ENCODE data around the gene MOG. TPM values are rescaled to one million over a fixed set of nuclear protein-coding genes. Genes with fewer than 3 reads are reported as not detected.

Gene MOG
- polyA plus RNA-seq, 1 of the 3 experiments (the other 2 are of a cell fraction) = not detected

- TF ChIP-seq NRF1 (IDR thresholded peaks at IDR 0.05; ENCODE audit: low read depth, low read length) (no peak), RFX5 (IDR thresholded peaks at IDR 0.05; ENCODE audit: low read length) (no peak)
- TF ChIP-seq, protein P1, sequence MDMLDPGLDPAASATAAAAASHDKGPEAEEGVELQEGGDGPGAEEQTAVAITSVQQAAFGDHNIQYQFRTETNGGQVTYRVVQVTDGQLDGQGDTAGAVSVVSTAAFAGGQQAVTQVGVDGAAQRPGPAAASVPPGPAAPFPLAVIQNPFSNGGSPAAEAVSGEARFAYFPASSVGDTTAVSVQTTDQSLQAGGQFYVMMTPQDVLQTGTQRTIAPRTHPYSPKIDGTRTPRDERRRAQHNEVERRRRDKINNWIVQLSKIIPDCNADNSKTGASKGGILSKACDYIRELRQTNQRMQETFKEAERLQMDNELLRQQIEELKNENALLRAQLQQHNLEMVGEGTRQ (IDR thresholded peaks at IDR 0.05; ENCODE audit: borderline replicate concordance, low read depth, low read length) = no peak
These were observed 23.9 kb upstream of the MOG start, which contains the start of gene GABBR1 (continued) for GRCh38 chr6:29632789-29633533.

DNA sequence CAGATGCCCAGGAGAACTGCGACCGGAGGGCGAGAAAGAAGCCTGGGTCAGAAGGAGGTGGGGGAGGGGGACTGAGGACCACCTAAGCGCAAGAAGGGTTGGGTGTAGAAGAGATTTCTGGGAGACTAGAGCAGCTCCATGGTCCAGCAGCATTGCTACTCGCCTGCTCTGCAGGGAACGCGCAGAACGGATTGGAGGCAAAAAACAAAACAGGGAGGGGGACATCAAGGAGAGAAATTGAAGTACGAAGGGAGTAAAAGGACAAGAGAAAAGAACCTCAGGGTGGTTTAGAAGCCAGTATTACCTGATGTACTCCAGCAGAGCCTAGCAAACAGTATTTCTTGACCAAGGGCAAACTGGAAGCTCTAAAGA, 23.4 kb upstream of the MOG start:
- H4K20me1 ChIP-seq (ENCODE audit: insufficient read depth) = no peaks in the 10 kb centered on the region
- peaks cover 4% of the 10 kb centered on the region for H3F3A ChIP-seq (replicated peaks; ENCODE audit: insufficient read depth)
- H2AFZ ChIP-seq (ENCODE audit: low read depth) = peak overlapping the region; percentile 91
- ChIA-PET CTCF (interaction anchor here (0.7 to 3.5 kb wide), 6 partner anchors 8 to 30 kb away, joined by 3 to 69 read pairs (median 6); no protein-coding TSS in a partner anchor), POLR2A (interaction anchor here (1.0 to 2.0 kb wide), 5 partner anchors 14 to 30 kb away, joined by 3 to 12 read pairs (median 4); no protein-coding TSS in a partner anchor)
- no peak for DNase-seq
- peak overlapping the region; percentile 62 to 90 for H3K4me3 ChIP-seq (ENCODE audit: low read depth in 2 of 2, low read length in 1 of 2)
- H3K27ac ChIP-seq (ENCODE audit: low read depth in 2 of 2, low read length in 1 of 2) = peak overlapping the region; percentile 25 to 65; a peak in 3 of 4 replicates
- no peak for TF ChIP-seq NFIC (IDR thresholded peaks at IDR 0.05; ENCODE audit: borderline replicate concordance)
- TF ChIP-seq POLR2AphosphoS5 (IDR thresholded peaks at IDR 0.05; ENCODE audit: low read depth, low read length) = no peak
- no peak for TF ChIP-seq FOXM1 (IDR thresholded peaks at IDR 0.05; ENCODE audit: low read depth)
- no peak for TF ChIP-seq RFX5 (IDR thresholded peaks at IDR 0.05; ENCODE audit: low read length)
- no peak for TF ChIP-seq YY1 (IDR thresholded peaks at IDR 0.05; ENCODE audit: low read depth)
- TF ChIP-seq CHD2 (IDR thresholded peaks at IDR 0.05; ENCODE audit: low read length, partially characterized antibody) = no peak
- no peak for TF ChIP-seq NRF1 (IDR thresholded peaks at IDR 0.05; ENCODE audit: low read depth, low read length)
- no peak for TF ChIP-seq ELF1 (IDR thresholded peaks at IDR 0.05)
- TF ChIP-seq, protein P2, sequence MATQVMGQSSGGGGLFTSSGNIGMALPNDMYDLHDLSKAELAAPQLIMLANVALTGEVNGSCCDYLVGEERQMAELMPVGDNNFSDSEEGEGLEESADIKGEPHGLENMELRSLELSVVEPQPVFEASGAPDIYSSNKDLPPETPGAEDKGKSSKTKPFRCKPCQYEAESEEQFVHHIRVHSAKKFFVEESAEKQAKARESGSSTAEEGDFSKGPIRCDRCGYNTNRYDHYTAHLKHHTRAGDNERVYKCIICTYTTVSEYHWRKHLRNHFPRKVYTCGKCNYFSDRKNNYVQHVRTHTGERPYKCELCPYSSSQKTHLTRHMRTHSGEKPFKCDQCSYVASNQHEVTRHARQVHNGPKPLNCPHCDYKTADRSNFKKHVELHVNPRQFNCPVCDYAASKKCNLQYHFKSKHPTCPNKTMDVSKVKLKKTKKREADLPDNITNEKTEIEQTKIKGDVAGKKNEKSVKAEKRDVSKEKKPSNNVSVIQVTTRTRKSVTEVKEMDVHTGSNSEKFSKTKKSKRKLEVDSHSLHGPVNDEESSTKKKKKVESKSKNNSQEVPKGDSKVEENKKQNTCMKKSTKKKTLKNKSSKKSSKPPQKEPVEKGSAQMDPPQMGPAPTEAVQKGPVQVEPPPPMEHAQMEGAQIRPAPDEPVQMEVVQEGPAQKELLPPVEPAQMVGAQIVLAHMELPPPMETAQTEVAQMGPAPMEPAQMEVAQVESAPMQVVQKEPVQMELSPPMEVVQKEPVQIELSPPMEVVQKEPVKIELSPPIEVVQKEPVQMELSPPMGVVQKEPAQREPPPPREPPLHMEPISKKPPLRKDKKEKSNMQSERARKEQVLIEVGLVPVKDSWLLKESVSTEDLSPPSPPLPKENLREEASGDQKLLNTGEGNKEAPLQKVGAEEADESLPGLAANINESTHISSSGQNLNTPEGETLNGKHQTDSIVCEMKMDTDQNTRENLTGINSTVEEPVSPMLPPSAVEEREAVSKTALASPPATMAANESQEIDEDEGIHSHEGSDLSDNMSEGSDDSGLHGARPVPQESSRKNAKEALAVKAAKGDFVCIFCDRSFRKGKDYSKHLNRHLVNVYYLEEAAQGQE (IDR thresholded peaks at IDR 0.05; ENCODE audit: low read depth, low read length) = no peak
- no peak for TF ChIP-seq MAX (IDR thresholded peaks at IDR 0.05; ENCODE audit: low read depth)
- TF ChIP-seq RCOR1 (IDR thresholded peaks at IDR 0.05; ENCODE audit: low read length) = no peak
- no peaks in the 10 kb centered on the region for H3K9me2 ChIP-seq
- H3K4me1 ChIP-seq (ENCODE audit: control insufficient read depth in 1 of 2, insufficient read depth in 2 of 2, low read depth in 1 of 2, low read length in 1 of 2) = peaks cover 16 to 17% of the 10 kb centered on the region in 2 experiments; a peak in 2 of 4 replicates
- H3K9me3 ChIP-seq = no peaks in the 10 kb centered on the region
- H3K79me2 ChIP-seq (ENCODE audit: insufficient read depth) = peaks cover 14% of the 10 kb centered on the region; the same call in 1 of the 2 replicates
- 16% methylated on average over 9 of the region's 9 CpGs for WGBS (ENCODE audit: low lambda C conversion rate)
- H3K9ac ChIP-seq = peak overlapping the region; percentile 77
- H3K36me3 ChIP-seq (replicated peaks in 1 of 2; ENCODE audit: control insufficient read depth in 1 of 2, insufficient read depth in 2 of 2, low read length in 1 of 2) = no peaks in the 10 kb centered on the region
- no peaks in the 10 kb centered on the region for H3K27me3 ChIP-seq (ENCODE audit: insufficient read depth)
- H3K4me2 ChIP-seq = peak overlapping the region; percentile 92

Measured in SK-N-SH (cell line).